GM13976 (cell line): ENCODE data around the gene ST8SIA1.

Experiments used
- DNase-seq: peaks from one replicate; pipeline ENCODE4 v3.0.0; 2012; ENCODE audit warnings: low spot score
- CTCF ChIP-seq: IDR thresholded peaks from 2 replicates; pipeline ENCODE4 v1.5.1; 2012; ENCODE audit warnings: borderline replicate concordance, mild to moderate bottlenecking; ENCODE audit not compliant: insufficient read depth; ENCODE audit errors: extremely low read depth, missing control alignments, control extremely low read depth
- in situ Hi-C: fragments of 300-500 bp; cut with MboI; formaldehyde crosslinking; loops from one replicate; pipeline ENCODE4 v1.12.0; 2022; ENCODE audit warnings: low sequenced_read_pairs, mixed read lengths, inconsistent platforms; ENCODE audit not compliant: unreplicated experiment

Gene ST8SIA1

GRCh38 chr12:22307811-22308210, 26.7 kb downstream of the ST8SIA1 start:
- no peak for DNase-seq
- in situ Hi-C loops, result no loop called here
- no peak for TF ChIP-seq CTCF

GRCh38 chr12:22306311-22306710, 28.2 kb downstream of the ST8SIA1 start:
- in situ Hi-C loops, result no loop called here
- DNase-seq, result no peak
- TF ChIP-seq CTCF, result no peak

GRCh38 chr12:22304341-22304740, 30.2 kb downstream of the ST8SIA1 start:
- DNase-seq, result no peak
- in situ Hi-C loops, result no loop called here
- no peak for TF ChIP-seq CTCF

GRCh38 chr12:22299294-22299912, 35.1 kb downstream of the ST8SIA1 start:
- TF ChIP-seq CTCF, result no peak
- no peak for DNase-seq
- in situ Hi-C loops, result no loop called here

- in situ Hi-C loops, result no loop called here
- TF ChIP-seq CTCF, result no peak
- no peak for DNase-seq
Measured at GRCh38 chr12:22289250-22289649, 45.3 kb downstream of the ST8SIA1 start.

GRCh38 chr12:22287776-22288621, 46.5 kb downstream of the ST8SIA1 start:
- DNase-seq, result no peak
- TF ChIP-seq CTCF, result no peak
- in situ Hi-C loops, result no loop called here

GRCh38 chr12:22287101-22287500, 47.4 kb downstream of the ST8SIA1 start:
- in situ Hi-C loops, result no loop called here
- no peak for DNase-seq
- TF ChIP-seq CTCF, result no peak
